Stimulated activated CD8-positive, alpha-beta memory T cell treated with anti-CD3 and anti-CD28 coated beads, Interleukin-7, amount 100 ng/mL, for 1 hour (primary cell): ENCODE data around the gene MTCL3.

Experiments used
- DNase-seq, 2 donors: peaks; one replicate each; pipeline ENCODE4 v3.0.0-alpha.2; 2020; ENCODE audit warnings: low read depth in 2 of 2

Gene MTCL3

GRCh38 chr6:127468936-127469335 lies 50.2 kb downstream of the MTCL3 start:
- DNase-seq: no peak

GRCh38 chr6:127466416-127466815 lies 52.7 kb downstream of the MTCL3 start:
- DNase-seq: no peak

GRCh38 chr6:127464881-127465459 lies 54.2 kb downstream of the MTCL3 start:
- peak; percentile 13 to 35 for DNase-seq

GRCh38 chr6:127464161-127464880 lies 54.8 kb downstream of the MTCL3 start:
- DNase-seq: no peak

- DNase-seq: no peak
Measured at GRCh38 chr6:127463056-127463455, 56.1 kb downstream of the MTCL3 start.

- no peak for DNase-seq
Measured at GRCh38 chr6:127462376-127462775, 56.8 kb downstream of the MTCL3 start.

GRCh38 chr6:127460465-127460864 lies 58.7 kb downstream of the MTCL3 start:
- DNase-seq: no peak

GRCh38 chr6:127459231-127459641 lies 59.9 kb downstream of the MTCL3 start, which contains the start of gene KIAA0408:
Gene KIAA0408, minus strand, starts transcription at chr6:127459389. Its CDS starts 5,408 bp downstream, at chr6:127453981.
- DNase-seq: no peak

- DNase-seq: no peak
Measured at GRCh38 chr6:127458817-127459216, 60.3 kb downstream of the MTCL3 start.

GRCh38 chr6:127458222-127458621 lies 60.9 kb downstream of the MTCL3 start:
- DNase-seq: no peak

- no peak for DNase-seq
Measured at GRCh38 chr6:127457456-127458064, 61.6 kb downstream of the MTCL3 start.

- DNase-seq: no peak
Measured at GRCh38 chr6:127456465-127456864, 62.7 kb downstream of the MTCL3 start.

GRCh38 chr6:127453845-127454619 lies 65.1 kb downstream of the MTCL3 start:
- no peak for DNase-seq

- DNase-seq: no peak
Measured at GRCh38 chr6:127452803-127453202, 66.3 kb downstream of the MTCL3 start.

GRCh38 chr6:127451388-127451787 lies 67.7 kb downstream of the MTCL3 start:
- DNase-seq: no peak

GRCh38 chr6:127447780-127448179 lies 71.4 kb downstream of the MTCL3 start:
- no peak for DNase-seq

GRCh38 chr6:127446356-127446755 lies 72.8 kb downstream of the MTCL3 start:
- DNase-seq: no peak

GRCh38 chr6:127441881-127442280 lies 77.3 kb downstream of the MTCL3 start:
- no peak for DNase-seq

GRCh38 chr6:127439718-127440117 lies 79.4 kb downstream of the MTCL3 start:
- no peak for DNase-seq

- no peak for DNase-seq
Measured at GRCh38 chr6:127436578-127437110, 82.5 kb downstream of the MTCL3 start.

GRCh38 chr6:127435626-127436220 lies 83.4 kb downstream of the MTCL3 start:
- no peak for DNase-seq

- no peak for DNase-seq
Measured at GRCh38 chr6:127434651-127435050, 84.5 kb downstream of the MTCL3 start.
